Esophagus muscularis mucosa (tissue), 3 donors: ENCODE results near the gene HACD2.

Experiments
- POLR2A ChIP-seq: fragments of 450-650 bp; IDR thresholded peaks from one replicate; pipeline ENCODE4 v1.6.1; 2017; ENCODE audit warnings: antibody characterized with exemption, moderate library complexity, mild to moderate bottlenecking, low read depth
- POLR2AphosphoS5 ChIP-seq, 2 donors: sonication (generic); formaldehyde crosslinking; IDR thresholded peaks; one replicate each; pipeline ENCODE4 v1.6.1; 2017; ENCODE audit warnings: antibody characterized with exemption in 2 of 2
- TF ChIP-seq, protein P1 (sequence below), 3 experiments: fragments of 200-600 bp in 2 of 3; fragments of 450-650 bp in 1 of 3; sonication (generic) in 2 of 3; IDR thresholded peaks; one replicate each; pipeline ENCODE4 v1.5.1; 2017 to 2019; ENCODE audit warnings: antibody characterized with exemption in 3 of 3, mild to moderate bottlenecking in 2 of 3, moderate library complexity in 1 of 3

DNA sequence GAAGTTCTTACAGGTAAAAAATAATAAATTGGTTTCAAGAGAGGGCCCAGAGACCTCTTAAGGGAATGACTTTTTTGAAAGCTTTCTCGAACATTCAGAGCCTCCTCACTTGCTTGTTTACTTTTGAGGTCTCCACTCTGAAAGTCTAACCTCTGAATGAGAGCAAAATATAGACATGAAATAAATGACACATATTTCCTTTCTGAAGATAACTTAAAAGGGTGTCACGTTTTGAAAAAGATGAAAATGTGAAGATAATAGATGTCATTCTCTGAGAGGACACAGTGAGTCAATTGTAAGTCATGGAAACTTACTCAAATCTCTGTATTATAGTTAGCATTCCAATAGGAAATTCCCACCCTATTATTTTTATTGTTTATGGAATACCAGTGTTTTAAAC is 44.6 kb downstream of the HACD2 start:
- TF ChIP-seq, protein P1, sequence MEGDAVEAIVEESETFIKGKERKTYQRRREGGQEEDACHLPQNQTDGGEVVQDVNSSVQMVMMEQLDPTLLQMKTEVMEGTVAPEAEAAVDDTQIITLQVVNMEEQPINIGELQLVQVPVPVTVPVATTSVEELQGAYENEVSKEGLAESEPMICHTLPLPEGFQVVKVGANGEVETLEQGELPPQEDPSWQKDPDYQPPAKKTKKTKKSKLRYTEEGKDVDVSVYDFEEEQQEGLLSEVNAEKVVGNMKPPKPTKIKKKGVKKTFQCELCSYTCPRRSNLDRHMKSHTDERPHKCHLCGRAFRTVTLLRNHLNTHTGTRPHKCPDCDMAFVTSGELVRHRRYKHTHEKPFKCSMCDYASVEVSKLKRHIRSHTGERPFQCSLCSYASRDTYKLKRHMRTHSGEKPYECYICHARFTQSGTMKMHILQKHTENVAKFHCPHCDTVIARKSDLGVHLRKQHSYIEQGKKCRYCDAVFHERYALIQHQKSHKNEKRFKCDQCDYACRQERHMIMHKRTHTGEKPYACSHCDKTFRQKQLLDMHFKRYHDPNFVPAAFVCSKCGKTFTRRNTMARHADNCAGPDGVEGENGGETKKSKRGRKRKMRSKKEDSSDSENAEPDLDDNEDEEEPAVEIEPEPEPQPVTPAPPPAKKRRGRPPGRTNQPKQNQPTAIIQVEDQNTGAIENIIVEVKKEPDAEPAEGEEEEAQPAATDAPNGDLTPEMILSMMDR (IDR thresholded peaks at IDR 0.05) = no peak
- TF ChIP-seq POLR2AphosphoS5 (IDR thresholded peaks at IDR 0.05) = no peak
- no peak for TF ChIP-seq POLR2A
